SK-N-MC (cell line): ENCODE measurements around the gene C1RL.

Source experiments
- EZH2 ChIP-seq: fragments of 200-600 bp; sonication (generic); IDR thresholded peaks from one replicate; pipeline ENCODE4 v1.6.1; 2017; ENCODE audit warnings: antibody characterized with exemption
- FOXP2 ChIP-seq: optimal IDR thresholded peaks from 2 replicates; pipeline ENCODE3; 2011; ENCODE audit warnings: mild to moderate bottlenecking, moderate library complexity; ENCODE audit not compliant: insufficient read depth; ENCODE audit errors: extremely low read length, control extremely low read depth
- POLR2AphosphoS5 ChIP-seq: IDR thresholded peaks from 2 replicates; pipeline ENCODE4 v1.6.1; 2012; ENCODE audit warnings: mild to moderate bottlenecking, low read depth, low read length, borderline replicate concordance

GRCh38 chr12:7116916-7117315 is 7.9 kb upstream of the C1RL start:
- TF ChIP-seq EZH2 (no peak), POLR2AphosphoS5 (no peak), FOXP2 (no peak)
